IPS-NIHi7 (cell line): ENCODE data around the gene INSIG2.

Experiments
- DNase-seq: peaks from one replicate; pipeline ENCODE4 v3.0.0; 2012; ENCODE audit warnings: mixed read lengths; ENCODE audit errors: extremely low spot score

Gene INSIG2

DNA sequence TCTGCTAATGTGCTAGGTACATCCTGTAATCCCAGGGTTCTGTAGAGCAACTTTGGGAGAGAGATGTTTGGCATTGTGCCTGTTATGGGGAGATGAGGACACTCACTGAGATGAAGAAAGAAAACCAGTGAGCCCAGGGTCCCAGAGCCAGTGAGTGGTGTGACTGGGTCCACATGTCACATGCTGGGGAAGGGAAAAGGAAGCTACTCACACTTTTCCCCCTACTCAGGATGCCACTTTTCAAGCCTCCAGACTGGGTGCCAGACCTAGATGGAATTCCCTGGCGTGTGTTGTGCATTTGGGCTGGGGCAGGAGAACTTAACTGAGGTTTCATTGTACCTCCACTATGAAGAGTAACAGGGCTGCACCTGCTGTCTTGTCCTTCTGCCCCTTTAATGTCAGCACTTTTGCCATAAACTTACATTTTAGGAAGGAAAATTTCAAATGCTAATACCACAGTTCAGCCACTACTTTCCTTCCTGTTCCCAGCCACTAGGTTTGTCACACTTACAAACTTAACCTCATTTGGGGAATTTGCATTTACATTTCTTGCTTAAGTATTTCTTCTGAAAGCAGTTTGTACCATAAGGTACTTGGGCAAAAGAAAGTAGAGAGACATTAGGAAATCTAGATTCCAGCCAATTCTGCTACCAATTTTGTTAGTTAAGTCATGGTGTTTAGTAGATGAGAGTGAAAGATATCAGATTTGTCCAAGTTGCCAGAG is 10.2 kb downstream of the INSIG2 start:
- DNase-seq = no peak

DNA sequence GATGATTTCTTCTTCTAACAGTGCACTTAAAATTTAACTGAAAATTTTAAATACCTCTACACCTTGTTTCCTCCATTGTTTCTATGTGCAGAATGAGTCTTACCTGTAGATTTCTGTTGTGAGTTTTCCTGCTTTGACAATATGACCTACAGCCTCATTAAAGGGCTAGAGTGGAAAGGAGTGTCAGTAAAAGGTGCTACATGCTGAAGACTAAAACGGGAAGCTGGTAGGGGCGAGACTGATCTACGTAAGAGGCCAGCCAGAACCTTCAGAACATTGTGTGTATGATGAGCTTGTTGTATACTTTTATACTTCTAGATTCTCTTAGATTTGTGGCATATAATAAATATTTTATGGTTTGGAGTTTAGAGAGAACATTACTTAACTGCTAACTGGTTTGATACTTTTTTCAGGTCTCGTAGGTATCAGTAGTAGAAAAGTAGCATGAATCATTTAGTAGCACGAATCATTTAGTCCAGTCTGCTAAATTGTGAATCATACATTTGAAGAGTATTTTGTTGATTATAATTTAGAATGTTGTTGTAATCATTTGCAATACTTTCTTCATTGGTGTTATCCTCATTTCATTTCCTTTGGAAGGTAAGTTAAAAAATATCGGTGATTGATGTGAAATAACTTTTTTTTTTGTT is 14.3 kb downstream of the INSIG2 start:
- no peak for DNase-seq

DNA sequence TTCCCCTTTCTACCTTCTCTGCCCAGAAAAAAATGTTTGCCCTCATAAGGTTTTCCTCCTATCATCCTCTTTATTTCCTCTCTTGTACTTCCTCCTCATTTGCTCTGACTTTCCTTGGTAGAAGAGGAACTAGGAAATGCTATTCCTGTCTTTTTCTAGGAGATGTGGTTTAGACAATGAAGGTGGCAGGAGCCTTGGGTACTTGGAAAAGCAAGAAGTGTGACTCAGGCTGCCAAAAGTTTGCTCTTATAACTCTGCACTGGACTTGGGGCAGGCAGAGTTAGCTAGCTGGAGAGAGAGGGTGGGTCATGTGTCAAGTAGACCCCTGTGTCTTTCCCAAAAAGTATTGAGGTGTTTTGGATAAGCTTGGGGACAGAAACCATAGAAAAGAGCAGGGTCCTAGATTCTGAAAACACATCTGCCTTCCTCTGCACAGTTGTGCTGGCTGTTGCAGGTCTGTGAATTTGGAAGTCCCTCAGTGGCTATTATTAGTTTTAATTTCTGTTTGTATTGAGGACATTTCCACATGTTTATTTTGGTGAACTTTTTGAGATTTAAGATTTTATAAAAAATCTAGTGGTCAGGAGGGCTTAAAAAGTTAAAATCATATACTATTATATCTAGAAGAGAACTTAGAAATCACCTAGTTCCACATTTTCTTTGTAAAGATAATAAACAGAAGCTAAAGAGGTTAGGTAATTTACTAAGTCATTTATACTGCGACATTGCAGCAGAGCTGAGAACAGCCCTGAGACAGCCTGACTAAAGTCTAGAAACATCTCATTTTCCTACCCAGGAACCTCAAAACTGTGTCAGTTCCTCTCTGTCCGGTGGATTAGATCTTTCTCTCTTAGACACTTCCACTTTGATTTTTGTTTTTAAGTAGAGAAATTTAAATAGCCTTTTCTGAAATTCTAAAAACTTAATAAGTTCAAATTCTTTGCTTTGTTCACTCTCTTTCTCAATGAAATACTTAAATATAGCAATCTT is 16.0 kb downstream of the INSIG2 start:
- no peak for DNase-seq

DNA sequence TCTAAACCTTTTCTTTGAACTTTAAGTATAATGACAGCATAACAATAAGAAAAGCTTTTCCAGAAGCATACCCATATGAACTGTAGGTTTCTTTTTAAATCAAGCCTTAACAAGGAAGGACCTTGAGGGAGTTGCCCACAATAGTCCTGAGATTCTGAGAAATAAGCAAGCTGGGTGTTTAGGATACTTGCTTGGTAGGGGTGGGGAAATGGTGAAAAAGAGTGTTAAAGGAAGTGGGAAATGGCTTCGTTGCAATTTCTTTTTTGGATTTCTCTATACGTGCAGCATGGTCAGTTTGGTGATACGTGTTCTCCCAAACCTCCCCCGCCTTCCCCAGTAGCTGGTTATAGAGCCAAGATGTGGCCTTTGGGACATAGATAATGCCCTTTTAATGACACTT is 17.2 kb downstream of the INSIG2 start:
- no peak for DNase-seq

DNA sequence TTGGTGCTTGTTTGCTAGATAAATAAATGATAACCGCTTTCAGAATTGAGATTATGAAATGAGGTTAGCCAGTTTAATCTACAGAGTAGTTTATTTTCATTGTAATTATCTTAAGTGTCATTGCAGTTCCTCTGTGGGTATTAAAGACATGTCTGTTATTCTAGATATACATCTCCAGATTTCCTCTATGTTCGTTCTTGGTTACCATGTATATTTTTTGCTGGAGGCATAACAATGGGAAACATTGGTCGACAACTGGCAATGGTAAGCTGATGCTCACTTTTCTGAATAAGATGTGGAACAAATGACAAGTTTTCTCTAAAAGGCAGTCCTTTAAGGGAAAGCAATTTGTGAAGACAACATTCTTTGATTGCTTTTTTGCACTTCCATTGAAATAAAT is 18.7 kb downstream of the INSIG2 start:
- no peak for DNase-seq

DNA sequence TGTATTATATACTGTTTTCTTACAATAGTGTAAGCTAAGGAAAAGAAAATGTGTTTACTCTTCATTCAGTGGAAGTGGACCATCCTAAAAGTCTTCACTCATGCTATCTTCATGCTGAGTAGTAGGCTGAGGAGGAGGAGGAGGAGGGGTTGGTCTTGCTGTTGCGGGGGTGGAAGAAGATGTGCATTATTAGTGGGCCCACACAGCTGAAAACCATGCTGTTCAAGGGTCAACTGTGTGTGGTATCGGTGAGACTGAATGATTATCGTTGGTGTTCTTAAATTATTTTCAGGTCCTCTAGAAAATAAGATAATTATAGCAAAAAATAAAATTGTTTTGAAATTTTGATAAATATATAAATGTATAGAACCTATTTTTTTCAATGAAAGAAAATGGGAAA is 22.0 kb downstream of the INSIG2 start:
- DNase-seq = no peak

DNA sequence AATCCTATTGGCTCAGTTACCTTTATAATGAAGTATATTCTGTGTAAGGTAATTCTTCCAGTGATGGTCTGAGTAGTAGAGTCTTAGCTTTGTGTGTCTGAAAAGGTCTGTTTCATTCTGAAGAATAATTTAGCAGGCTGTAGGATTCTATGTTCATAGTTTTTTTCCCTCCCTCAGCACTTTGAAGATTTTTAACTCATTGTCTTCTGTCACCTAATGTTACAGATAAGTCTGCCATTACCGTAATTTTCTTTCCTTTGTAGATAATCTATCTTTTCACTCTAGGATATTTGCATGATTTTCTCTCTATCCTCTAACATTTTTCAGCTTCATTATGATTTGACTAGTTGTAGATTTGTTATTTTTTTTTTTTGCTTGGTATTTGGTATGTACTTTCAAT is 22.7 kb downstream of the INSIG2 start:
- no peak for DNase-seq

DNA sequence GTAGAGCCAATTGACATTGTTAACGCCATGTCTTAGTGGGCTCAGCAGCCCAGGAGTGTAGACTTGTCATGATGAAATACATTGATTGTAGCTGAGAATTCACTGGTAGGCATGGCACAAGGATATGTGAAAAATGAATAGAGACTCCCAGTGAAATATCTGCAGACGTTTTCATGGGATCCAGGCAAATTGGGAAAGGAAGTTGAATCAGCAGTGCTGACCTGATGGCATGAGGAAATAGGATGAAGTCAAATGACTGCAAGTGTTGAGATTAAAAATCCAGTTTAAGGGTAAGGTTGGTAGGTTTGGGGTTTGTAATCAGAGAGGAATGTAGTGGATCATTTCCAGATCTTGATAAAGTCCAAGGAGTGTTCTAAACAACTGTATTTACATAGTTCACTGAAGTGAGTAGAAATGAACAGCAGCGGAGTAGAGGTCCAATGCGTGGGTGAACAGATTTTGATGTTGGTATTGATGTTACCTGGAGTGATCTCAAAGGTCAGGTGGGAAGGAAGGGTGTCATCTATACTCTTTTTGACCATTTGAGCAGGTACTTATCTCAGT is 24.6 kb downstream of the INSIG2 start:
- no peak for DNase-seq

DNA sequence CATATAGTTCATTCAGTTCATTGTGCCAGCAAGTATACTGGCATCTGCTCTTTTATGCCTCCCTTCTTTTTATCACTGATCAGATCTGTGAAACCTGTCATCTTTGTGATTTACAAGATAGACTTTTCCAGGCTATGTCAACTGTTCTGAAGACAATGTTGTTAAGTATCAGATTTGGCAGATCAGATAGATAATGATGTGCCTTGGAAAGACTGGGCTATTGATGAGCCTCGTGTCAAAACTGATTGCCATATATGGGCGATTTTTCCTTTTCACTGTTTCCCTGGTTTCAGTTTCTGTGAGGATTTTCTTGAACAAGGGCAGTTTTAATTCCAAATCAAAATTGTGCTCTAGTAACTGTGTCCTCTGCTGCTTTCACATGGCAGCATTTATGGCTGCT is 26.6 kb downstream of the INSIG2 start:
- no peak for DNase-seq

DNA sequence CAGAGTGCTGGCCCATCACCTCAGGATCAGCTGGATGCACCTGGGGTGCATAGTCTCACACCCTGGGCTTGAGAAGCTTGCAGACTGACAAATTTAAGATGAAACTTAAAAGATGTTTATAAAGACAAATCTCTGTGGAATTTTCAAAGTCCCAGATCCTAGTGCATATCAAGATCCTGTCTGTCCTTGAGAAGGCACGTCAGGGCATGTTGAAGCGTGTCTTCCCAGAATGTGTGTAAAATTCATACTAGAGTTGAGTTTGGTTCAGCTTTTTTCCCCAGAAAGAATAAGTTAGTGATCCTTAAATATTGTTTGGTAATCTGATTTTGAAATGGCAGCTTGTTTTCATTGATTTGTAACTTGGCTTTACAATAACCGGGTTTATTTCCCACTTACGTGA is 27.5 kb downstream of the INSIG2 start:
- no peak for DNase-seq

DNA sequence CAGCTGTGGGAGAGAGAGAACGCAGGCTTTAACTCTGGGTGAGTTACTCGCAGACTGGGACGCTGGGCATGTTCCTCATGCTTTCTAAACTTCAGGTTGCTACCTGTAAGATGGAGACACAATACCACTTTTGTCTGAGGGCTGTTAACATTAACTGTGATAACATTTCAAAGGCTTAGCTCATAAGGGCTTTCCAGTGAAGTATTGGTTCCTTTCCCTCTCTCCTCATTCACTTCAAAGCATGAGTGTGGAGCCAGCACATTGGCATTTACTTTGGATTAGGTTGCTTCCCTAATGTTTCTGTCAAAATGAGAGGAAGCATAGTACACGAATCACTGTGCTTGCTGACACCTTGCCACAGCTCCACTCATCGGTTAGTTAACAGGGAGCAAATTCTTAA is 30.2 kb downstream of the INSIG2 start:
- no peak for DNase-seq

DNA sequence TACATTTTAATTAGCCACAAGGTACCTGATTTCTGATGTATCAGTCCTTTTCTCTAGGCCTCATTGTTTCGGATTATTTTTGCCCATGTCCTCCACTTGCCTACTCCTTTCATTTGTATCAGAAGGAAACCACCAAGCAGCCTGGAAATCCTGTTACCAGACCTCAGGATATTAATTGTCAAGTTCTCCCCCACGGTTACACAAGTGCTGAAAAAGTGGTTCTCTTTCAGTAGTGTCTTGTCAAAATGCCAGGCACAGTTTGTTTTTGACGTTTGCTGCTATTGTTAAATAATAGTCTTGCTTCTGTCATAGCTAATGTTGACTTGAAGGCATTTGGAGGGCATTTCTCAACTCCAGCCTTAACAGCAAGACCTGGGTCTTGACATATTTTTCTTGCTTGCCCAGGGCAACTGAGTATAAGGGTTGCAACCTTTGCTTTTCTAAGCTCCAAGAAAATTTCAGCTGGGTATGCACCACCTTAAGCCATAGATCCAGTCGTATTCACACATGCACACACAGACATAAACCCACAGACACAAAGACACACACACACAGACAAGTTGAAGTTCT is 31.0 kb downstream of the INSIG2 start:
- no peak for DNase-seq

DNA sequence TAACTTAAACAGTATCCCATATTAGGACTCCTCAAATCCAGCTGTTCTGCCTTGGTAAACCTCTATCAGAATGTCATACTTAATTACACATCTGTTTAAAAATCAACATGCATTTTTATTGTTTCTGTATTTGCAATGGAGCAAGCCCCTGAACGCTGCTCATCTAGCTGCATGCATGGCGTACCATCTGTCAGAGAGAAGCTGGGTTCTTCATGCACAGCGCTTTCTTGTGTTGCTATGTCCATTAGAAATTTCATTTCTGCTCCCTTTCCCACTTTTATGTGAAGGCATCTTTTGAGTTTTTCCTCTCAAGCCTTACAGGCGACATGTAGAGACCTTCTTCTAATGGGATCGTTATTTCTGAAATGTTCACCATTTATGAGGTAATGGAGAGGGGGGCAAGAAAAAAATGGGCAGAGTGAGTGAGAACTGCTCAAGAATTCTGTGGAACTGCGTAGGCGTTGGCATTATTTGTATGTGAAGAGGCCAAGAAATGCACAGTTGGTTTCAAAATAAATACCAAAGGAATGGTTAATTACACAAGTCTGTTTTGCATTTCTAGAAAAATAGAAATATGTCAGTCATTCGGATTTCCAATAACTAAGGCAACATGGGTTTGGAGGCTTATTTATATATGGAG is 31.6 kb downstream of the INSIG2 start:
- no peak for DNase-seq

DNA sequence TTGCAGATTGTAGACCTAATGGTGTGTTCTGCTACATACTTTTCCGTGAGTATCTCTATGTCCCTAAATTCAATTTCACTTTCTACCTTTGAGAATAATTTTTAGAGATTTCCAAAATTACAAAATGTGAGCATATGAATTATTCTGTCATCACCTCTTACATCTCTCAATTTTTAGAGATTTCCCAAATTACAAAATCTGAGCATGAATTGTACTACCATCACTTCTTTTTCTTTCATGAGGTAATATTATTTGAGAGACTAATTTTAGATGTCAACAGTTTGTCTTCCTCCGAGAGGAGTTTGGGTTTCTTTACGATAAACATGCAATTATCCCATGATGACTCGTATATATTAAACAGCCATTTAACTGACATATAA is 32.1 kb downstream of the INSIG2 start:
- no peak for DNase-seq

DNA sequence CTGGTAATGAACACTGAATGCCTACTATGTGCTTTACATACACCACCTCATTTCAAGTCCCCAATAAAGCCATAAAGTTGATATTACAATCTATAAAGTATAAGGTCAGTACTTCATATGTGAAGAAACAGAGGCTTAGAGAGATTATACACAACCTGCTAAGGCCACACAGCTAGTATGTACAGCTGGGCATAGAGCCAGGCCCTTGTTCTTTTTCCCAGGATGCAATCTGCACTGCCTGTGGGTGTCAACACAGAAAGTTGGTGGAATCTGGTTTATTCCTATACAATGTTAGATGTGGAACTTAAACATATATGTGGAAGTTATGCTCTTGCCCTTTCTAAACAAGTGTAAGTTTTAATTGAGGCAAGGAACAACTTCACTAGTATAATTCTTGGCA is 32.8 kb downstream of the INSIG2 start:
- DNase-seq = no peak

DNA sequence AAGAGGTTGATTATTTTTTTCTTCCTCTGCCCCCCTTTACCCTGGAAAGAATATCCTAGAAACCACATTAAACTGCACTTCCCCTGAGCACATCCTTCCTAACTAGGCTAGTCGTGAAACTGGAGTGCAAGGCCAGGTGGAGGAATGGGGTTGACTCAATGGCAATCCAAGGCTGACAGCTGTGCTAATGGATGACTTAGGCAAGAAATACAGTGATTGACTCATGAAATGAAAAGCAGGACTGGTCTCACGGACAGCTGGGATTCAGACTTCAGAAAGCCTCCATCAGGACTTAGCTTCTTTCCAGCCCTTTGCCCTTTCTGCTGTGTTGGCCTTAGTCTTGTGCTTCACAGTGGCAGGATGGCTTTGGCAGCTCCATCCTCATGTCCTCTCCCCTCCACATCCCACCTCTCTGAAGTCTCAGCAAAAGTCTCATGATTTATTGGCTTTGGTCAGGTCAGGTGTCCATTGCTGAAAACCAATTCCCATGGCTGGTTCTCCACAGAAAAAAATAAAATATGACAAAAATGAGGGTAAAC is 33.8 kb downstream of the INSIG2 start:
- DNase-seq = no peak

DNA sequence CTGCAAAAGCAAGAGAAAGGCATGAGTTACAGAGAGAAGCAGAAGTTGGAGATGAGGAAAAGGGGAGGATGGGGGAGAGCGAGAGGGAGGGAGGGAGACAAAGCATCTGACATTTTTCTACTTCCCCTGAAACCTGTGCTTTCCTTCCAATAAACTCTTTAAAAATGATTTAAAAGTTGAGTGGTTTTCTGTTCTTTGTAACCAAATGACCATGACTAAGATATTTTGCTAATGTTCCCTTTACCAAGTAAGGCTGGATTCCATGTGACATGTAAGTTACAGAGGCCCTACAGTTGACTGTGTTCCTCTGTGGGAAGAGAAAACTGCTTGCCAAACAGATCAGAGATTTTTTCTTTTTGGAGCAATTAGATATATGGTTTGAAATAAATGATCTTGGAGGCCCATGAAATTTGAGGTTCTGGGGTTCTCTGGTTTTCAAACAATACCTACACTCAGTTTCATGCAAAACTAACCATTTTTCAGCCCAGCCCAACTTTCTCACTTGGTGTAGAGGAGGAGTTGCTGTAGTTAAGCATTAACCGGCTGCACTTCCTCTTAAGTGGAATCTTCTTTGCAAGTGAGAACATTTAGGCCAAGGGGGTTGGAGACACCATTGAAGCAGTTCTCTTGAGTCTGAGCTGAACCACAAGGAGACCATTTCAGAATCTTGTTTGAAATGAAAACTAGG is 34.5 kb downstream of the INSIG2 start:
- no peak for DNase-seq

DNA sequence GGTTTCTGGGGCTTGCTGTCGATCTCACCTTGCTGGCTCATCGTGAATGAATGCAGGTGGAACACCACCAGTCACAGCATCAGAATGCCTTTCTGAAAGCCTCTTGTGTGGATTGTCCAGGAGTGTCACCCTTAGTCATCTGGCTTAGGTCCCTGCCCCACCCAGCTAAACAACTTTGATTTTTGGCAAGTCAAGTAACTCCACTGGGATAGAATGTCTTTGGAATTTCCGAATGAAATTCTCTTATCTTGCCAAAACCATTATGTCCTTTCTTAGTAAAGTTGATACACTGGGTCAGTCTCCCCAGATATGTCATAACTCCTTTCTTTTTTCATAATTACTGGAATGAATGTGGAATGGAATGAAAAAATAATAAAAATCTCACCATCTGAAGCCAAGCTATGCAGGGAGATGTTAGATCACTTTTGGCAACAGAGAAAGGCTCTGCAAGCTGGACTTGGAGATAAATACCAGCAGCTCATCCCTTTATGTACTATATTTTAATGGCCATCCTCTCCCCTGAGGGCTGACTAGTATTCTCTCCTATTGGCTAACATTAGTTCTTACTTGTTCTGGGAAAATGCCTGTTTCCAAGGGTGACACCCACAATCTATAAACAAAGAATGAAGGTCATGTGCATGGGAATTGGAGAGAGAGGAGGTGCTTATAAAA is 35.4 kb downstream of the INSIG2 start:
- no peak for DNase-seq

DNA sequence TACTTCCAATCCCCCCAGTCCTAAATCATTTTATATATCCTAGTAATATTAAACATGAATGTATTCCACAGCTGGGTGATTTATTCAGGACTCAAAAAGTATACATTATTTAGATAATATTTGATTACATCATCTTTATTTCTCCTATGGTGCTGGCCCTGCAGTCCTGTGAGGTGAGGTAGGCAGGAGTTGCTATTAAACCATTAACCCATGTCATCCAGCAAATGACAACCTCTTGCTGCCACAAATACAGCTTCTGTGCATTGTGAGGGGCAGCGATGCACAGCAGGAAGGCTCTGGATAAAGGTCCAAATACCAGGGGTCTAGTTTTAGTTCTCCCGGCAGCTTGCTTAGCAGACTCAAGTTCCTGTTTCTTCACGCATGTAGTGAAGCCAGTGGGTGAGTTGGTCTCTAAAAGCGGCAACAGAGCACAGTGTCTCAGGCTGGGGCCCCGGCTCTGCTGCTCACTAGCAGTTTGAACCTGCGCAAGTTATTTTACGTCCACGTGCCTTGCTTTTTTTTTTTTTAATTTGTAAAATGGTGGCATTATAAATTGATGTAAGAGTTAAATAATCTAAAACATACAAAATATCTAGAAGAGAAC is 36.1 kb downstream of the INSIG2 start:
- DNase-seq = no peak

DNA sequence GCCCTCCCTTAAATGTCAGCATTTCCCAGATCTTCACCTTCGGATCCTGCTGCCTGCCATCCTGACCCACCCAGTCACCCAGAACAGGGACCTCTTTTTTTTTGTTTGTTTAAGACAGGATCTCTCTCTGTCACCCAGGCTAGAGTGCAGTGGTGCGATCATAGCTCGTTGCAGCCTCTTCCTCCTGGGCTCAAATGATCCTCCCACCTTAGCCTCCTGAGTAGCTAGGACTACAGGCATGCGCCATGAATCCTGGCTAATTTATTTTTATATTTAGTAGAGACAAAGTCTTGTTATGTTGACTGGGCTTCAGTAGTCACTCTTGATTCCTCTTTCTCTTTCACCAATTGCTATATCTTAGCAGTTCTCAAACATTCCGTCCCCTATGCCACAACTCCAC is 39.0 kb downstream of the INSIG2 start:
- no peak for DNase-seq
